Effector CD8-positive, alpha-beta T cell (primary cell): ENCODE measurements around the gene KIAA0232.
"Not testable (repeated sequence)": the region's sequence is repeated elsewhere in the genome, so short reads cannot be mapped to it uniquely, and the experiment has no call there.

Source experiments
- DNase-seq: peaks from one replicate; lab custom pipeline; 2025; lab: John Stamatoyannopoulos, UW

Gene KIAA0232

DNA sequence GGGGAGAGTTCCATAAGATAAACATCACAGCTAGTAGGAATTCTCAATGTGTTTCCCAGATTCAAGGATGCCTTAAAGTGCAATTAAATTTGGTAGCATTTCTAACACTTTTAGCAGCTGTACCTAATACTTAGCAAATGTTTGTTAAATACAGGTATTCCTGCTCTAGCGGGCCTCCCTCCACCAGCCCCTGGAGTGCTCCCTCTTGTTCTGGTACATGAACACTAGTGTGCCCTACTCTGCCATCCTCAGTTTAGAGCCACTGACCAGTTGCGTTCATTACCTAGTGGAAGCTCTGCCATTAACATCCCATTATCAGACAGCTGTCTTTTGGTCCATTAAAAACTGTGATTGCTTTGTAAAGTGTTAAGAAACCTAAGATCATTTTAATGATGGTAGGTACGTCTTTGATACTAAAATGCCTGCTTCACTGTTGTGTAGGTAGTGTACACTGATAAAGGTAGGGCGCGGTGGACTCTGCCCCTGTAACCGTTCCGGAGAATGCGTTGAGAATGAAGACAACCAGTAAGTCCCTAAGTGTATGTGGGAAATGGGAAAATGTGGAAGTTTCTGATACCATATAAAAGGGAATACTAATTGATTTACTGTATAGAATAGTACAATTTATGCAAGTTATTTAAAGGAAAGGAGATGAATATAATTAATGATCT is 21.7 kb downstream of the KIAA0232 start:
- no peak for DNase-seq

DNA sequence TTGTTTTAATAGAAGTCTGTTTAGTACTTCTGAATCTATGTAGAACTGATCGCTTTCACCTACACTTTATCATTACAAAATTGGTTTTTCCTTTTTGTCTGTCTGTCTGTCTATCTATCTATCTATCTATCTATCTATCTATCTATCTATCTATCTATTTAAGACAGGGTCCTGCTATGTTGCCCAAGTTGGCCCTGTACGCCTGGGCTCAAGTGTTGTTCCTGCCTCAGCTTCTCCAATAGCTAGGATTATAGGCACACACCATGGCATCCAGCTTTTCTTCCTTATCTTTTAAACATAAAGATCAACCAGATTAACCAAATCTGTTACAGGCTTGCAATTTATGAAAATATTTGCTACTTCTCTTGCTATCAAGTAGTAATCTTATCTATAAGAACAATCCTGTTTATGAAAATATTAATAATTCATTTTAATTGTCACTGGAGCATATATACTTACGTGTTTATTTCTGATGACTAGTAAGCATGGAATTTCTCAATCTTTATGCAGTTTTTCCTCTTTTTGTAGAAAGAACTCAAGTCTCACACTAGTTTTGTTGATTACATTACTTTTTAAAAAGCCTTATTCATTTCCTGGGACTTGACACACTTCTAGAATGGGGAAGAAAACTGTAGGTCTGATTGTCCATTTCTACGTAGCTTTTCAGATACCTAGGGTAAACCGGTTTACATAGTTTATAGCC is 24.5 kb downstream of the KIAA0232 start:
- no peak for DNase-seq

DNA sequence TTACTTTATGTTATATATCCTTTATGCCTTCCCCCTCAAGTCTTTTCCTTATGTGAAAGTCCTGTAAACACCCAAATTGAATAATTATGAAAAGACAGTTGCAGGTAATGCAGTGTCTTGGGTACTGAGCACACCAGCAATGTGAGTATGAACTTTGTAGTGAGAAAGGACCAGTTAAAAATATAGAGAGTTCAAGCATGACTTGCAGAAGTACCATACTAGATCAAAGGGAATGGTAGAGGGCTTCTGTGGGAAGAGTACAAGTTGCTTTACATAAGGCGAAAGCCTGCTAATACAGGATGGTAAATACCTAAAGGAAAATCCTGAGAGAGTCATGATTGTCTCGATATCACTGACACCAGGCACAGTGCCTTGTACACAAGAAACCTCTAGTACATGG is 25.7 kb downstream of the KIAA0232 start:
- no peak for DNase-seq

- DNase-seq = no peak
Observed at GRCh38 chr4:6811165-6811564, 28.6 kb downstream of the KIAA0232 start.

DNA sequence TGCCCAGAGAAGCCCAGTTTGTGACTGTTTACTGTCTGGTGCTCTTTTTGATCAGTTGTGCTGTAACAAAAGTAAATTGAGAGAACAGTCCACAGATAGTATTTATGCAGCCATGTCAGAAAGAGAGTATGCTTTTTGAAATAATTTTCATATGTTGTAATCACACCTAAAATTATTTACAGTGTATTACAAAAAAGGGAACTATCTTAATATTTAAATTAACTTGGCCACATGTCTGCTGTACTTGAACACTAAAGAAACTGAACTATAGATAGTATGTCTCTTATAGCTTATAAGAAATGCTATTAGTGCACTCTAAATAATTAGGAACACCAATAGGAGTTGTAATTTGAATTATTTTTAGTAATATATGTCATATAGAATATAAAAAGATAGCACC is 30.2 kb downstream of the KIAA0232 start:
- DNase-seq = no peak

DNA sequence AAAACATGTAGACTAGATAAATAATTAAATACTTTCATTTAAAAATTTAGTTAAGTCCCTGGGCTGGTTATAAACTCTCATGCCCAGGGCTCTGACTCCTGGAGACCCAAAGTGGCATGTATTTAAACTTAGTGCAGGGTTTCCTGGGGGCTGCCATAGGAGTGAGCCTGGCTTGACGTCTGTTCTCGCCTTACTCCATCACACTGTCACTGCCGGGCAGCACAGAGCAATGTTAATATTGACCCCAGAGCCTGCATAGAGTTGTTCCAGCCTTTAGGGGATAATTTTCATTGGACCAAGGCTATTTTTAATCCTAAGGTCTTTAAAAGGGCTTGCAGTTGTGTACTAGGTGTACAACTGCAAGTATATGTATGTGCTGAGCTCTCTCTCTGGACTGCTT is 31.2 kb downstream of the KIAA0232 start:
- no peak for DNase-seq

- DNase-seq = no peak
Observed at GRCh38 chr4:6815029-6815836, 32.7 kb downstream of the KIAA0232 start.

DNA sequence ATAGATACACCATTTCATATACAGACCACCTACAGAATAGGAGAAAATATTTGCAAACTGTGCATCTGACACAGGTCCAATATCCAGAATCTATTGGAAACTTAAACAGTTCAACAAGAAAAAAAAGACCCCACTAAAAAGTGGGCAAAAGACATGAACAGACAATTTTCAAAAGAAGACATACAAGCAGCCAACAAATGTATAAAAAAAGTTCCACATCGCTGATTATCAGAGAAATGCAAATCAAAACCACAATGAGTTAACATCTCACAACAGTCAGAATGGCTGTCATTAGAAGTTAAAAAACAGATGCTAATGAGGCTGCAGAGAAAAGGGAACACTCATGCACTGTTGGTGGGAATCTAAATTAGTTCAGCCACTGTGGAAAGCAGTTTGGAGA is 36.8 kb downstream of the KIAA0232 start:
- no peak for DNase-seq

GRCh38 chr4:6820695-6821094 is 38.2 kb downstream of the KIAA0232 start:
- no peak for DNase-seq

DNA sequence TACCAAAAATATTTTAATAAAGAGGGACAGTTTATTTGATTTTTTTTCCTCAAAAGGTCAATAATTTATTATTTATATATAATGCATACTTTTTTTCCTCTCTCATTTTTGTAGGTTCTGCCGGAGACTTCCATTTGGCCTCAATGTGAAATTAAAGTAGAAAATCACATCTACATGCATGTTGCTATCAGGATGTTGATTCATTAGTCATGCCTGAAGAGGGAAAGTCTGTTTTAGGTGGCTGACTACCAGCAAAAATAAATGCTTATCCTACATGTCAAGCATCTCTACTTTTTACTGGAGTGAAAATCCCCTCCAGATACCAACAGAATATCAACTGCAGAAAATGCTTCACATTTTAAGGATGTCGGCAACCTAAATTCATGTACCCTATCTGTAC is 41.5 kb downstream of the KIAA0232 start:
- DNase-seq = no peak

DNA sequence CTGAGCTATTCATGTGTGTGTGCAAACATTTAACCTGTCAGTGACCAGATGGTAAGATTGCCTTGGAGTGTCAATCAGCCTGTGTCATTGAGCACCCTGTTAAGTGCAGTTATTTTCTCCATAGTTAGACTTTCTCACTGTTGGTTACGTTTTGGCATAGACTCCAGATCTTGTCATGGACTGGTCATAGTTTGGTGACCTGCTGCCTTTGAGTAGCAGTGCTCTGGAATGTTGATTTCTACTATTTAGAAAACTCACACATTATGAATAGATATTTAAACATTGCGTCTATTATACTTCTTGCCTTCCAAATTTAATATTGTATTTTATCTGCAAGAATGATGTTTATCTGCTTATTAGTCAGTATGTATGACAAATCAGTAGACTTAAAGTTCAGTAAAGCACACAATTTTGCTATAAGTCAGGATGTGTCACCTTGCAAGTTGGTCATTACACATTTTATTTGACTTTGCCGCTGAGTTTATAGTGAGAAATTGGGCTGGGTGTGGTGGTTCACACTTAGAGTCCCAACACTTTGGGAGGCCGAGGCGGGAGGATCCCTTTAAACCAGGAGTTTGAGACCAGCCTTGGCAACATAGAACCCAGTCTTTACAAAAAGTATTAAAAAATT is 42.4 kb downstream of the KIAA0232 start:
- no peak for DNase-seq

DNA sequence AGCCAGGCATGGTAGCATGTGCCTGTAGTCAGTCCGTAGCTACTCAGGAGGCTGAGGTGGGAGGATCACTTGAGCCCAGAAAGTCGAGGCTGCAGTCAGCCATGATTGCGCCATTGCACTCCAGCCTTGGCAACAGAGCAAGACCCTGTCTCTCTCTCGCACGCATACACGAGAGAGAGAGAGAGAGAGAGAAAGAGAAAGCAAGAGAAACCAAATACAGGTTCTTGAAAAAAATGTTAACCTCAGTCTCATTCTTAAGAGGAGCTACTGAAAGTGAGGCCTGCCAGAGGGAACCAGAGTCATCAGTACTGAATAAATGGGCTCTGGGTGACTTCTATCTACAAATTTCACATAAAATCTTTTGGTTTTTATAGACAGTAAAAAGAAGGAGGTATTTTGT is 42.9 kb downstream of the KIAA0232 start:
- DNase-seq = no peak

DNA sequence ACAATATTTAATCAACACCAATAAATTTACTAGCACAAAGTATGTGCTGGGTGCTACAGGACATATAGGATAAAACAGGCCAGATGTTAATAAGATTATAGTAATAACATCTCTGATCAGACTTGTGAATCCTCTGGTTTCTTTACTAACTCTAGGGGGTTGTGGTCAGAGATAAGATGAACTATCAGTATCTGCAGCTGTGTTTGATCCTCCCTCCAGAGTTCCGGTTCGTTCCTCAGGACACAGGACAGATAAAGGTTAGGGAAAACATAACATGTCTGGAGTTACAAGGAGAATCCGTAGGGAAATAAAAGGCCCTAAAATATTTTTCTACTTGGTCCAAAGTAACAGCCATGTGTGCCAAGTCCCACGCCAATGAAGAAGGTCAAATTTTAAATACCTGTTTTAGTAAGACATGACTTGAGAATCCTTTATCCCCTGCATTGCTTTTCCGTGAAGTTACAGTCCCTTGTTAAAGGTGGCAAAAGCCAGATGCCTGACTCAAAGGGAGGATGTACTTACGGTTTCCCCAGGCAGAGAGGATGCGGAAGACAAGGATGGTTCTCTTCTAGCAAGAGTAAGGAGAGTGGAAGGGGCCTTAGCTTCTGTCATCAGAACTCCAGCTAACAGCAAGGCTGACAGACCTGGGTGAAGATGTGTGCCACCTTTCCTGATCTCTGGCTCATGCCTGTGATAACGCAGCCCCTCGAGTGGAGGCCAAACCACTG is 44.4 kb downstream of the KIAA0232 start:
- DNase-seq = no peak

DNA sequence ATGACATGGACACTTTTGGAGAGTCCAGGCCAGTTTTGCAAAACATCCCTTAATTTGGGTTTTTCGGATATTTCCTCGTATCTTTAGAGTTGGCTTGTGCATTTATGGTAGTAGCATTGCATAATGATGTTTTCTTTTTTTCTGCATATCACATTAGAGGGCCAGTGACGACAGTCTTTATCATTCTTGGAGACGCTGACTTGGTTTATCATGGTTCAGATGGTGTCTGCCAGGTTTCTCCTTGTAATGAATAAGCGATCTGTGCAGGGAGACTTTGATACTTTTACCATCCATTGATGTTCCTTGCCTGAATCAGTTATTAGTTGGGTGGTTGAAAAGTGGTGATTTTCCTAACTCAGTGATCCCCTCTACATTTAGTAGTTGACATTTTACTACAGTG is 46.6 kb downstream of the KIAA0232 start:
- DNase-seq = no peak

DNA sequence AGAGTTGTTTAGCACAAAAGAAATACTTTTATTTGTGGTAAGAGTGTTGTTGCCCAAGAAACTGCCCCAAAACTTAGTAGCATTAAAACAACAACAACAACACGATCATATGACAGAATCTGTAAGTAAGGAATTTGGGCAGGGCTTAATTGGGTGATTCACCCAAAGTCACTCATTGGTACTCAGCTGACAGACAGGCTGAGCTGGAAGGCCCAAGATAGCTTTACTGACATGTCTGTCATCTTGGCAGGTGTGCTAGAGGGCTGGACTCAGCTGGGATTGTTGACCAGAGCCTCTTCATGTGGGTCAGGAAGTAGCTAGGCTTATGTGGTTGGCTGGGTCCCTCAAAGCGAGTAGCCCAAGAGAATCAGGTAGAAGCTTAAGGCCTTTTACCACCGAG is 52.3 kb downstream of the KIAA0232 start:
- no peak for DNase-seq

- DNase-seq = not testable (repeated sequence)
Observed at GRCh38 chr4:6835616-6836015, 53.1 kb downstream of the KIAA0232 start.

- DNase-seq = not testable (repeated sequence)
Observed at GRCh38 chr4:6837106-6837505, 54.6 kb downstream of the KIAA0232 start.

- no peak for DNase-seq
Observed at GRCh38 chr4:6839579-6839978, 57.1 kb downstream of the KIAA0232 start.

GRCh38 chr4:6840062-6840976 is 57.8 kb downstream of the KIAA0232 start:
- no peak for DNase-seq

DNA sequence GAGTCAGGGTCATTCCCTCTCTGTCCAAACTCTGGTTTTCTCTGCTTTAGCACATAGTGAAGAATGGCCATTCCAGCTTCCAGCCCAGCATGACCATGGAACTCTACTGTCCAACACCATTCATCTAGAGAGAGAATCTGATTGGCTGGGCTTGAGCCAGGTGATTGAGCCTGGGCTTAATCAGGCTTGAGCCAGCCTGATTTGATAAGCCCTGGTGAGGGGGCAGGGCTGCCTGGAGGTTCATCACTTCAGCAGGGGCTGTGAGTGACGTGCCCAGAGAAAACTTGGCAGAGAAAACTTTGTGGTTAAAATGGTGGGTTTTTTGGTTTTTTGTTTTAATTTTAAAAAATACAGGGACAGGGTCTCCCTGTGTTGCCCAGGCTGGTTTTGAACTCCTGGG is 62.5 kb downstream of the KIAA0232 start:
- DNase-seq = no peak

- DNase-seq = no peak
Observed at GRCh38 chr4:6845574-6845973, 63.0 kb downstream of the KIAA0232 start.
